ENCODE results near the gene SUSD4. TPM values are rescaled to one million over a fixed set of nuclear protein-coding genes. Genes with fewer than 3 reads are reported as not detected.
A peak's percentile ranks its signal among the peaks of the same experiment; 100 is the strongest.

The SUSD4 gene
- total RNA-seq, 5 donors from 2014 or later (not counting 1 experiment from before 2014, with no cell fraction given), result 1.3 to 16.7 (median 6.4) TPM

DNA sequence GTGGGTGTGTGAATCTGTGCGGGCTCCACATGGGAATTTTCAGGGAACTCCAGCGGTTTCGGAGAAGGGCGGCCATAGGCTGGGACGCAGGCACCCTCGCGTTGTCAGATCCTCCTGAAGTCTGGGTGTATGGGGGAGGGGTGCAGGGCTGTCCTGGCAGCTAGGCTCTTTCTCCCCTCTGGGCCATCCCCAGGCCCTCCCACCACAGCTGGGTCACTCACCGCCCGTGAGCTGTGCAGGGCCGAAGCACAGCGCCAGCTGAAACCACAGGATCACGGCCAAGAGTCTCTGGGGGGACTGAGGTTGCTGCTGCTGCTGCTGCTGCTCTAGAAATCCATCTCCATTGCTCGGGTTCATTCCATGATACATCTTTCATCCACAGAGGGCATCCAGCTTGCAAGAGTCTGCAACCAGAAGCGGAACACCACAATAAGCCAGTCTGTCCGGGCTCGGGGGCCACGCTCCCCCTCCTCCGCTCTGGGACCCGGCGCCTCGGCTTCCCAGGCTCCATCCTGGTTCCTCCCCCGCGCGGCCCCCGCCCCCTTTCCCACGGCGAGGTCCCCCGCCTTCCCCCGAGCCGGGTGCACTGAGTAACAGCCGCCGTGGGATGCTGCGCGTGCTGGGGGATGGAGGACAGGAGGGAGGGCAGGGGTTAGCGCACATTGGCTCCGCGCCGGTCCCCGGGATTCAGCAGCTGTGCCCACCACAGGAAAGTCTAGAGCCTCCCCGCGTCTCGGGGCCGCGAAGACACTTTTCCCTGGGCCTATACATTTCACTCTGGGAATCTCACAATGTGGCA lies 720 bp downstream of the SUSD4 start:
- no peaks in the 10 kb centered on the region for H3K36me3 Mint-ChIP-seq
- DNase-seq, result peak in 16 of 35 experiments; percentile 2 to 35 (median 12)
- Histone ChIP-seq H3K27me3 (replicated peaks in 1 of 2; ENCODE audit: control insufficient read depth in 2 of 2, extremely low read depth in 1 of 2, insufficient read depth in 2 of 2, low read length in 1 of 2) (peaks cover 0 to 20% of the 10 kb centered on the region in 2 experiments), H3K4me1 (ENCODE audit: control insufficient read depth in 1 of 2, extremely low read depth in 1 of 2, insufficient read depth in 2 of 2, low read length in 2 of 2) (peaks cover 13 to 24% of the 10 kb centered on the region in 2 experiments), H3K9me3 (no peaks in the 10 kb centered on the region), H3K27ac (ENCODE audit: low read length) (no peak overlapping the region), H3K36me3 (ENCODE audit: control insufficient read depth in 2 of 2, extremely low read depth in 1 of 2, insufficient read depth in 1 of 2, low read length in 1 of 2) (no peaks in the 10 kb centered on the region), H3K4me3 (ENCODE audit: control insufficient read depth in 1 of 2, extremely low read depth in 1 of 2, low read length in 1 of 2) (peak overlapping the region; percentile 70 to 80)
- peak; percentile 20 to 37 (median 23) for ATAC-seq (replicated peaks in 1 of 4)
- POLR2A ChIA-PET, result interaction anchor here (0.5 to 1.1 kb wide), 3 partner anchors 39 to 430 kb away, joined by 3 read pairs; no protein-coding TSS in a partner anchor
- WGBS (ENCODE audit: insufficient coverage), result 6% methylated on average over 29 of the region's 44 CpGs
- CTCF ChIA-PET, result interaction anchor here in 1 of 2 donors (0.8 to 1.8 kb wide), 5 partner anchors 15 to 230 kb away, joined by 3 to 14 read pairs (median 4); no protein-coding TSS in a partner anchor
- H3K9me3 Mint-ChIP-seq, result no peaks in the 10 kb centered on the region
- peaks cover 14 to 29% (median 21%) of the 10 kb centered on the region in 3 donors for H3K4me1 Mint-ChIP-seq
- peak overlapping the region in 1 of 2 donors; percentile 49 for H3K27ac Mint-ChIP-seq
- H3K4me3 Mint-ChIP-seq, result peak overlapping the region; percentile 85 to 91 (median 90)
- H3K27me3 Mint-ChIP-seq, result peaks cover 0 to 4% of the 10 kb centered on the region in 2 donors

- Mint-ChIP-seq H3K27me3 (peaks cover 0 to 8% of the 10 kb centered on the region in 2 donors), H3K36me3 (no peaks in the 10 kb centered on the region), H3K4me1 (peaks cover 14 to 24% (median 15%) of the 10 kb centered on the region in 3 donors), H3K27ac (no peak overlapping the region), H3K4me3 (no peak overlapping the region), H3K9me3 (no peaks in the 10 kb centered on the region)
- Histone ChIP-seq H3K36me3 (ENCODE audit: control insufficient read depth in 2 of 2, extremely low read depth in 1 of 2, insufficient read depth in 1 of 2, low read length in 1 of 2) (no peaks in the 10 kb centered on the region), H3K4me1 (ENCODE audit: control insufficient read depth in 1 of 2, extremely low read depth in 1 of 2, insufficient read depth in 2 of 2, low read length in 2 of 2) (peaks cover 13 to 17% of the 10 kb centered on the region in 2 experiments), H3K27me3 (replicated peaks in 1 of 2; ENCODE audit: control insufficient read depth in 2 of 2, extremely low read depth in 1 of 2, insufficient read depth in 2 of 2, low read length in 1 of 2) (peaks cover 0 to 12% of the 10 kb centered on the region in 2 experiments), H3K4me3 (ENCODE audit: control insufficient read depth in 1 of 2, extremely low read depth in 1 of 2, low read length in 1 of 2) (no peak overlapping the region), H3K9me3 (no peaks in the 10 kb centered on the region), H3K27ac (ENCODE audit: low read length) (no peak overlapping the region)
- peak in 1 of 35 experiments; percentile 22 for DNase-seq
- POLR2A ChIA-PET, result interaction anchor here in 1 of 2 donors (0.5 to 0.6 kb wide), 2 partner anchors 25 to 123 kb away, joined by 3 to 4 read pairs; no protein-coding TSS in a partner anchor
- CTCF ChIA-PET, result interaction anchor here (0.5 to 1.5 kb wide), 4 partner anchors 223 to 1099 kb away, joined by 3 to 9 read pairs (median 6); no protein-coding TSS in a partner anchor
- 68% methylated on average over 2 of the region's 3 CpGs for WGBS (ENCODE audit: insufficient coverage)
- peak in 2 of 4 experiments; percentile 40 to 47 for ATAC-seq (replicated peaks in 1 of 4)
Measured at GRCh38 chr1:223358826-223359225, 5.2 kb downstream of the SUSD4 start.

- no peaks in the 10 kb centered on the region for H3K9me3 Mint-ChIP-seq
- Histone ChIP-seq H3K36me3 (ENCODE audit: control insufficient read depth in 2 of 2, extremely low read depth in 1 of 2, insufficient read depth in 1 of 2, low read length in 1 of 2) (no peaks in the 10 kb centered on the region), H3K27ac (ENCODE audit: low read length) (no peak overlapping the region), H3K4me1 (ENCODE audit: control insufficient read depth in 1 of 2, extremely low read depth in 1 of 2, insufficient read depth in 2 of 2, low read length in 2 of 2) (no peaks in the 10 kb centered on the region), H3K27me3 (replicated peaks in 1 of 2; ENCODE audit: control insufficient read depth in 2 of 2, extremely low read depth in 1 of 2, insufficient read depth in 2 of 2, low read length in 1 of 2) (peaks cover 0 to 11% of the 10 kb centered on the region in 2 experiments), H3K4me3 (ENCODE audit: control insufficient read depth in 1 of 2, extremely low read depth in 1 of 2, low read length in 1 of 2) (no peak overlapping the region), H3K9me3 (no peaks in the 10 kb centered on the region)
- ATAC-seq (replicated peaks in 1 of 4), result no peak
- no peak overlapping the region for H3K27ac Mint-ChIP-seq
- WGBS (ENCODE audit: insufficient coverage), result no CpG with 5 or more reads among the region's 2 CpGs
- peaks cover 0 to 4% of the 10 kb centered on the region in 2 donors for H3K27me3 Mint-ChIP-seq
- no peaks in the 10 kb centered on the region for H3K36me3 Mint-ChIP-seq
- peaks cover 0 to 2% (median 0%) of the 10 kb centered on the region in 3 donors for H3K4me1 Mint-ChIP-seq
- CTCF ChIA-PET, result no interaction called here
- no peak overlapping the region for H3K4me3 Mint-ChIP-seq
- POLR2A ChIA-PET, result interaction anchor here (0.6 kb wide), 2 partner anchors 474 to 631 kb away, joined by 3 read pairs; no protein-coding TSS in a partner anchor
- no peak for DNase-seq
Measured at GRCh38 chr1:223355699-223356098, 8.3 kb downstream of the SUSD4 start.

GRCh38 chr1:223353939-223354338 lies 10.0 kb downstream of the SUSD4 start:
- H3K27me3 Mint-ChIP-seq, result peaks cover 0 to 4% of the 10 kb centered on the region in 2 donors
- WGBS (ENCODE audit: insufficient coverage), result 100% methylated on average over 3 of the region's 6 CpGs
- no peak overlapping the region for H3K27ac ChIP-seq (ENCODE audit: low read length)
- CTCF ChIA-PET, result interaction anchor here (0.6 to 1.2 kb wide), 2 partner anchors 22 to 209 kb away, joined by 4 read pairs; no protein-coding TSS in a partner anchor
- peaks cover 0 to 9% of the 10 kb centered on the region in 2 experiments for H3K27me3 ChIP-seq (replicated peaks in 1 of 2; ENCODE audit: control insufficient read depth in 2 of 2, extremely low read depth in 1 of 2, insufficient read depth in 2 of 2, low read length in 1 of 2)
- no peak overlapping the region for H3K4me3 ChIP-seq (ENCODE audit: control insufficient read depth in 1 of 2, extremely low read depth in 1 of 2, low read length in 1 of 2)
- no peaks in the 10 kb centered on the region for H3K9me3 Mint-ChIP-seq
- H3K36me3 ChIP-seq (ENCODE audit: control insufficient read depth in 2 of 2, extremely low read depth in 1 of 2, insufficient read depth in 1 of 2, low read length in 1 of 2), result no peaks in the 10 kb centered on the region
- H3K4me1 ChIP-seq (ENCODE audit: control insufficient read depth in 1 of 2, extremely low read depth in 1 of 2, insufficient read depth in 2 of 2, low read length in 2 of 2), result no peaks in the 10 kb centered on the region
- H3K4me3 Mint-ChIP-seq, result no peak overlapping the region
- no peak overlapping the region for H3K27ac Mint-ChIP-seq
- no peak for DNase-seq
- H3K36me3 Mint-ChIP-seq, result no peaks in the 10 kb centered on the region
- POLR2A ChIA-PET, result interaction anchor here in 1 of 2 donors (0.6 kb wide), 1 partner anchor 209 kb away, joined by 3 read pairs; no protein-coding TSS in a partner anchor
- peaks cover 0 to 5% (median 0%) of the 10 kb centered on the region in 3 donors for H3K4me1 Mint-ChIP-seq
- no peaks in the 10 kb centered on the region for H3K9me3 ChIP-seq
- ATAC-seq (replicated peaks in 1 of 4), result no peak

GRCh38 chr1:223352944-223353343 lies 11.0 kb downstream of the SUSD4 start:
- no peaks in the 10 kb centered on the region for H3K36me3 ChIP-seq (ENCODE audit: control insufficient read depth in 2 of 2, extremely low read depth in 1 of 2, insufficient read depth in 1 of 2, low read length in 1 of 2)
- Mint-ChIP-seq H3K27ac (no peak overlapping the region), H3K4me1 (peaks cover 0 to 12% (median 0%) of the 10 kb centered on the region in 3 donors), H3K4me3 (no peak overlapping the region), H3K27me3 (peaks cover 0 to 4% of the 10 kb centered on the region in 2 donors), H3K9me3 (no peaks in the 10 kb centered on the region), H3K36me3 (no peaks in the 10 kb centered on the region)
- H3K27me3 ChIP-seq (replicated peaks in 1 of 2; ENCODE audit: control insufficient read depth in 2 of 2, extremely low read depth in 1 of 2, insufficient read depth in 2 of 2, low read length in 1 of 2), result peaks cover 0 to 9% of the 10 kb centered on the region in 2 experiments
- H3K4me1 ChIP-seq (ENCODE audit: control insufficient read depth in 1 of 2, extremely low read depth in 1 of 2, insufficient read depth in 2 of 2, low read length in 2 of 2), result peaks cover 0 to 2% of the 10 kb centered on the region in 2 experiments
- no peak overlapping the region for H3K27ac ChIP-seq (ENCODE audit: low read length)
- H3K4me3 ChIP-seq (ENCODE audit: control insufficient read depth in 1 of 2, extremely low read depth in 1 of 2, low read length in 1 of 2), result no peak overlapping the region
- WGBS (ENCODE audit: insufficient coverage), result 73% methylated on average over 4 of the region's 7 CpGs
- DNase-seq, result no peak
- ChIA-PET POLR2A (no interaction called here), CTCF (no interaction called here)
- H3K9me3 ChIP-seq, result no peaks in the 10 kb centered on the region
- no peak for ATAC-seq (replicated peaks in 1 of 4)

DNA sequence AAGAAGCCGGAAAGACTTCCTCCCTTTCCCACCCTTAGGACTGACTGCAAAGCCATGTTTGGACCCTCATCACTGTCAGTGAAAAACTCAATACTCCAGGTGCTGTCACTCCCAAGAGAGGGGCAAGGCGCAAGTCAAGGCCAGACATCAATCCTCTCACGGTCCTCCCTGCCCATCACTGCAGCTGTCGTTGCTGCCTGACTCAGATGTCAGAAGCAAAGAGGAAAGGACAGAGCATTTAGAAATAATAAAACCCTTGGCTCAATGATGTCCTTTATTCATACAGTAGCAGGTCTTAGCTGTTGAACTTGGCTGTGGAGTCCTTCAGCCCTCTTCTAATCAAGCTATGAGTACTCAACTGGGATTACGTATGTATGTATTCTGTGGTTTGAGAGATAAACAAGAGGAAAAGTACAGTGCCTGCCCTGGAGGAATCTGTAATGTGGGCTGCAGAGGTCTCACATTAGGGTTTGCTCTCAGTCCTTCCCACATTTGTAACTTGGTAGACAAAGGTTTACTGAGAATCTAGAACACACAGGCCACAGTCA lies 13.5 kb downstream of the SUSD4 start:
- 88% methylated on average over 2 of the region's 5 CpGs for WGBS (ENCODE audit: insufficient coverage)
- ChIA-PET POLR2A (no interaction called here), CTCF (no interaction called here)
- Mint-ChIP-seq H3K27me3 (peaks cover 0 to 4% of the 10 kb centered on the region in 2 donors), H3K9me3 (no peaks in the 10 kb centered on the region), H3K36me3 (peaks cover 4% of the 10 kb centered on the region), H3K4me1 (peaks cover 0 to 12% (median 7%) of the 10 kb centered on the region in 3 donors), H3K27ac (no peak overlapping the region), H3K4me3 (no peak overlapping the region)
- H3K27me3 ChIP-seq (replicated peaks in 1 of 2; ENCODE audit: control insufficient read depth in 2 of 2, extremely low read depth in 1 of 2, insufficient read depth in 2 of 2, low read length in 1 of 2), result peaks cover 0 to 9% of the 10 kb centered on the region in 2 experiments
- no peak for ATAC-seq (replicated peaks in 1 of 4)
- H3K36me3 ChIP-seq (ENCODE audit: control insufficient read depth in 2 of 2, extremely low read depth in 1 of 2, insufficient read depth in 1 of 2, low read length in 1 of 2), result no peaks in the 10 kb centered on the region
- H3K27ac ChIP-seq (ENCODE audit: low read length), result no peak overlapping the region
- no peak for DNase-seq
- H3K4me3 ChIP-seq (ENCODE audit: control insufficient read depth in 1 of 2, extremely low read depth in 1 of 2, low read length in 1 of 2), result no peak overlapping the region
- H3K9me3 ChIP-seq, result no peaks in the 10 kb centered on the region
- H3K4me1 ChIP-seq (ENCODE audit: control insufficient read depth in 1 of 2, extremely low read depth in 1 of 2, insufficient read depth in 2 of 2, low read length in 2 of 2), result peaks cover 0 to 2% of the 10 kb centered on the region in 2 experiments
